ENCODE measurements around the gene ABCA7.

Gene ABCA7

DNA sequence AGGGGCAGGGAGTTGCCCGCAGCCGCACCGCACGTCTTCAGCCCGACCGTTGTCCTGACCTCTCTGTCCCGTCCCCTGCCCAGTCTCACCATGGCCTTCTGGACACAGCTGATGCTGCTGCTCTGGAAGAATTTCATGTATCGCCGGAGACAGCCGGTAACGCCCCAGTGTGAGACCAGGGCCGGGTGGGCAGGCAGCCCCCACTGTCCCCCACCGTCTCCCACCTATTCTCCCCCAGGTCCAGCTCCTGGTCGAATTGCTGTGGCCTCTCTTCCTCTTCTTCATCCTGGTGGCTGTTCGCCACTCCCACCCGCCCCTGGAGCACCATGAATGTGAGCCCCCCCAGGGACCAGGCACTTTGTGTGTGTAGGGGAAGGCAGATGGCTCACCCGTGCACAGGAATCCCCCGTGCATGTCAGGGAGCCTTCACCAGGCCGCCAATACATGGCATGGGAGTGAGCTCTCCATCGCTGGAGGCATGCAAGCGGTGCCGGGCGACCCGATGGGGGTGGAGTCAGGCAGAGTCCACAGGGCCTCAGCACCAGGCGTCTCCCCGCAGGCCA is 1.4 kb downstream of the ABCA7 start:
- Histone ChIP-seq H3K23ac (ENCODE audit: low read length in 2 of 2) (no peak overlapping the region), H4K8ac (ENCODE audit: low read length) (no peak overlapping the region), H2BK5ac (ENCODE audit: low read depth, low read length, poor library complexity, severe bottlenecking) (no peak overlapping the region), H3K4me2 (ENCODE audit: low read length, poor library complexity, severe bottlenecking) (peak overlapping the region; percentile 88), H2AK5ac (ENCODE audit: low read length, severe bottlenecking) (no peak overlapping the region), H3K18ac (ENCODE audit: low read depth in 1 of 2, low read length in 2 of 2) (peak overlapping the region in 1 of 2 experiments; percentile 22), H2BK15ac (ENCODE audit: low read depth, poor library complexity, severe bottlenecking) (no peak overlapping the region), H3K14ac (ENCODE audit: low read length in 2 of 2) (peak overlapping the region in 1 of 2 experiments; percentile 56), H3K79me1 (replicated peaks; ENCODE audit: low read length, poor library complexity, severe bottlenecking) (peaks cover 3% of the 10 kb centered on the region), H3K4ac (ENCODE audit: low read depth in 1 of 2, low read length in 2 of 2) (peak overlapping the region in 1 of 2 experiments; percentile 13), H2BK120ac (ENCODE audit: low read depth, low read length) (no peak overlapping the region), H2AFZ (ENCODE audit: low read depth, low read length) (peak overlapping the region; percentile 80), H4K91ac (ENCODE audit: low read length) (no peak overlapping the region), H2BK12ac (ENCODE audit: low read length in 2 of 2) (peak overlapping the region; percentile 15 to 18), H3K9me3 (ENCODE audit: control insufficient read depth, low read length) (no peaks in the 10 kb centered on the region), H3K36me3 (ENCODE audit: control insufficient read depth in 1 of 2, insufficient read depth in 2 of 2, low read depth in 1 of 2, low read length in 2 of 2) (peaks cover 19 to 66% of the 10 kb centered on the region in 2 experiments), H3K4me3 (ENCODE audit: insufficient read depth in 1 of 2, low read depth in 1 of 2, low read length in 2 of 2) (peak overlapping the region; percentile 38 to 86), H3K27ac (ENCODE audit: low read length, poor library complexity, severe bottlenecking) (no peak overlapping the region), H3K27me3 (ENCODE audit: control insufficient read depth in 1 of 2, insufficient read depth in 1 of 2, low read length in 2 of 2) (no peaks in the 10 kb centered on the region), H3K4me1 (ENCODE audit: control insufficient read depth, insufficient read depth, low read depth, low read length) (peaks cover 37% of the 10 kb centered on the region), H3K9ac (ENCODE audit: low read length) (peak overlapping the region; percentile 51)
- WGBS, result 62% methylated on average over 26 of the region's 26 CpGs
- DNase-seq, result no peak

DNA sequence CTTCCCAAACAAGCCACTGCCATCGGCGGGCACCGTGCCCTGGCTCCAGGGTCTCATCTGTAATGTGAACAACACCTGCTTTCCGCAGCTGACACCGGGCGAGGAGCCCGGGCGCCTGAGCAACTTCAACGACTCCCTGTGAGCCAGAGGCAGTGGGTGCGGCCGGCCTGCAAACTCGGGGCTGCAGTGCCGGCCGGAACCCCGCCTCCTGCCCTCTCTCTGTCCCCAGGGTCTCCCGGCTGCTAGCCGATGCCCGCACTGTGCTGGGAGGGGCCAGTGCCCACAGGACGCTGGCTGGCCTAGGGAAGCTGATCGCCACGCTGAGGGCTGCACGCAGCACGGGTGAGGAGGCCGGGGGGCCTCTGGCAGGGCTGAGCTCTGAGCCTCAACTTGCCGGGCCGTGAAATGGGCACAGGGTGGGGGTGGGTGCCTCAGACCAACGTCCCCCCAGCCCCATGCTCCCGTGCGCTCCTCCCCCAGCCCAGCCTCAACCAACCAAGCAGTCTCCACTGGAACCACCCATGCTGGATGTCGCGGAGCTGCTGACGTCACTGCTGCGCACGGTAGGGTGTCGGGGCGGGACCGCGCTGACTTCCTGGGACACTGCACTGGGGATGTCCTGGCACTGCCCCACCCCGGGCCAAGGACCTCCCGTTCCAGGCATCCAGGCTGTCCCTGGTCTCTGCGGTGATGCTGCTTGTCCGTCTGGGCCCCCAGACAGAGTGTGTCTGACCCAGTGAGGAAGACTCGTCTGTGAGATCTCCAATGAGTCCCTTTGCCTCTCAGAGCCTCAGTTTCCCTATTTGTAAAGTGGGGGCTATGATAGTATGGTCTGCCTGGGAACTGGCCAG is 2.2 kb downstream of the ABCA7 start:
- Histone ChIP-seq H2AK5ac (ENCODE audit: low read length, severe bottlenecking) (no peak overlapping the region), H3K18ac (ENCODE audit: low read depth in 1 of 2, low read length in 2 of 2) (no peak overlapping the region), H2BK120ac (ENCODE audit: low read depth, low read length) (no peak overlapping the region), H3K4me1 (ENCODE audit: control insufficient read depth, insufficient read depth, low read depth, low read length) (peaks cover 35% of the 10 kb centered on the region), H4K91ac (ENCODE audit: low read length) (no peak overlapping the region), H3K9me3 (ENCODE audit: control insufficient read depth, low read length) (no peaks in the 10 kb centered on the region), H2BK12ac (ENCODE audit: low read length in 2 of 2) (no peak overlapping the region), H3K9ac (ENCODE audit: low read length) (peak overlapping the region; percentile 51), H4K8ac (ENCODE audit: low read length) (no peak overlapping the region), H3K79me1 (replicated peaks; ENCODE audit: low read length, poor library complexity, severe bottlenecking) (peaks cover 2% of the 10 kb centered on the region), H3K4ac (ENCODE audit: low read depth in 1 of 2, low read length in 2 of 2) (no peak overlapping the region), H3K14ac (ENCODE audit: low read length in 2 of 2) (no peak overlapping the region), H2BK15ac (ENCODE audit: low read depth, poor library complexity, severe bottlenecking) (no peak overlapping the region), H2BK5ac (ENCODE audit: low read depth, low read length, poor library complexity, severe bottlenecking) (no peak overlapping the region), H2AFZ (ENCODE audit: low read depth, low read length) (no peak overlapping the region), H3K27ac (ENCODE audit: low read length, poor library complexity, severe bottlenecking) (no peak overlapping the region), H3K4me2 (ENCODE audit: low read length, poor library complexity, severe bottlenecking) (no peak overlapping the region), H3K36me3 (ENCODE audit: control insufficient read depth in 1 of 2, insufficient read depth in 2 of 2, low read depth in 1 of 2, low read length in 2 of 2) (peaks cover 13 to 67% of the 10 kb centered on the region in 2 experiments), H3K23ac (ENCODE audit: low read length in 2 of 2) (no peak overlapping the region), H3K4me3 (ENCODE audit: insufficient read depth in 1 of 2, low read depth in 1 of 2, low read length in 2 of 2) (peak overlapping the region in 1 of 2 experiments; percentile 86), H3K27me3 (ENCODE audit: control insufficient read depth in 1 of 2, insufficient read depth in 1 of 2, low read length in 2 of 2) (no peaks in the 10 kb centered on the region)
- WGBS, result 91% methylated on average over 43 of the region's 43 CpGs
- no peak for DNase-seq

DNA sequence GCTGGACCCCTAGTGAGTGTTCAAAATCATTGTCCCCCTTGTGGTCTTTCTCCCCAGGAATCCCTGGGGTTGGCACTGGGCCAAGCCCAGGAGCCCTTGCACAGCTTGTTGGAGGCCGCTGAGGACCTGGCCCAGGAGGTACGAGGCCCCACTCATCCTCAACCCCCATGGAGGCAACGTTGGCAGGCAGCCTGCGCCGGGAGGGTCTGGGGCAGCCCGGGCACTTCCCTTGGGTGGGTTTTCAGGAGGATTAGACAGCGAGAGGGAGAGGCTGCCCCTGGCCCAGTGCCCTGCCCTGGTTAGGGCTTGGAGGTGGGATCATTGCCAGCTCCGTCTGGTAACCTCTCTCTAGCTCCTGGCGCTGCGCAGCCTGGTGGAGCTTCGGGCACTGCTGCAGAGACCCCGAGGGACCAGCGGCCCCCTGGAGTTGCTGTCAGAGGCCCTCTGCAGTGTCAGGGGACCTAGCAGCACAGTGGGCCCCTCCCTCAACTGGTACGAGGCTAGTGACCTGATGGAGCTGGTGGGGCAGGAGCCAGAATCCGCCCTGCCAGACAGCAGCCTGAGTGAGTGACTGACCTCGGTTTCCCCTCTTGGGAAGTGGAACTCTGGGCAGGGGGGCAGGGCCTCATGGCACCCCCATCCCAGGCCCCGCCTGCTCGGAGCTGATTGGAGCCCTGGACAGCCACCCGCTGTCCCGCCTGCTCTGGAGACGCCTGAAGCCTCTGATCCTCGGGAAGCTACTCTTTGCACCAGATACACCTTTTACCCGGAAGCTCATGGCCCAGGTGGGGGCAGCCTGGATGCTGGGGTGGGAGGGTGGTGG is 3.0 kb downstream of the ABCA7 start:
- Histone ChIP-seq H3K79me1 (replicated peaks; ENCODE audit: low read length, poor library complexity, severe bottlenecking) (peaks cover 2% of the 10 kb centered on the region), H2AK5ac (ENCODE audit: low read length, severe bottlenecking) (no peak overlapping the region), H3K4me3 (ENCODE audit: insufficient read depth in 1 of 2, low read depth in 1 of 2, low read length in 2 of 2) (peak overlapping the region in 1 of 2 experiments; percentile 86), H3K27ac (ENCODE audit: low read length, poor library complexity, severe bottlenecking) (no peak overlapping the region), H3K18ac (ENCODE audit: low read depth in 1 of 2, low read length in 2 of 2) (no peak overlapping the region), H3K23ac (ENCODE audit: low read length in 2 of 2) (no peak overlapping the region), H3K4ac (ENCODE audit: low read depth in 1 of 2, low read length in 2 of 2) (no peak overlapping the region), H2AFZ (ENCODE audit: low read depth, low read length) (no peak overlapping the region), H2BK15ac (ENCODE audit: low read depth, poor library complexity, severe bottlenecking) (no peak overlapping the region), H2BK12ac (ENCODE audit: low read length in 2 of 2) (no peak overlapping the region), H3K9ac (ENCODE audit: low read length) (peak overlapping the region; percentile 36), H2BK120ac (ENCODE audit: low read depth, low read length) (no peak overlapping the region), H3K4me1 (ENCODE audit: control insufficient read depth, insufficient read depth, low read depth, low read length) (peaks cover 31% of the 10 kb centered on the region), H3K9me3 (ENCODE audit: control insufficient read depth, low read length) (no peaks in the 10 kb centered on the region), H4K91ac (ENCODE audit: low read length) (no peak overlapping the region), H3K4me2 (ENCODE audit: low read length, poor library complexity, severe bottlenecking) (no peak overlapping the region), H4K8ac (ENCODE audit: low read length) (no peak overlapping the region), H3K36me3 (ENCODE audit: control insufficient read depth in 1 of 2, insufficient read depth in 2 of 2, low read depth in 1 of 2, low read length in 2 of 2) (peaks cover 6 to 67% of the 10 kb centered on the region in 2 experiments), H3K27me3 (ENCODE audit: control insufficient read depth in 1 of 2, insufficient read depth in 1 of 2, low read length in 2 of 2) (no peaks in the 10 kb centered on the region), H3K14ac (ENCODE audit: low read length in 2 of 2) (no peak overlapping the region), H2BK5ac (ENCODE audit: low read depth, low read length, poor library complexity, severe bottlenecking) (no peak overlapping the region)
- WGBS, result 88% methylated on average over 22 of the region's 23 CpGs
- DNase-seq, result no peak

DNA sequence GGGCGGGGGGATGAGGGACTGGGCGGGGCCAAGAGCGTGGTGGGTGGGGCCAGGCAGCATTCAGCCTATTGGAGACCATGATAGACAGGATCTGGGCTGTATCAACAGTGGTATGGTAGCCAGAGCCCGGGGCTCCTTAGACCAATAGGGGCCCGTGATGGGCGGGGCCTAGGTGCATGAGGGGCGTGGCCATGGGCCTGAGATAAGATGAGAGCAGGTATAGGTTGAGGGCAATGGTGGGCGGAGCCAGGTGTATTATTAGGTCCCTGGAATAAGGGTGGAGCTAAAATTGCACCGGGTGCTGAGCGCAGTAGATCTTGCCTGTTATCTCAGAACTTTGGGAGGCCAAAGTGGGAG is 5.3 kb downstream of the ABCA7 start:
- H4K8ac ChIP-seq (ENCODE audit: low read length), result no peak overlapping the region
- H3K27ac ChIP-seq (ENCODE audit: low read length, poor library complexity, severe bottlenecking), result no peak overlapping the region
- H4K91ac ChIP-seq (ENCODE audit: low read length), result no peak overlapping the region
- no peak overlapping the region for H3K18ac ChIP-seq (ENCODE audit: low read depth in 1 of 2, low read length in 2 of 2)
- no peak overlapping the region for H3K9ac ChIP-seq (ENCODE audit: low read length)
- peak overlapping the region; percentile 17 for H2BK15ac ChIP-seq (ENCODE audit: low read depth, poor library complexity, severe bottlenecking)
- DNase-seq, result peak; percentile 58
- no peak overlapping the region for H2AFZ ChIP-seq (ENCODE audit: low read depth, low read length)
- no peaks in the 10 kb centered on the region for H3K9me3 ChIP-seq (ENCODE audit: control insufficient read depth, low read length)
- H2BK120ac ChIP-seq (ENCODE audit: low read depth, low read length), result no peak overlapping the region
- H3K23ac ChIP-seq (ENCODE audit: low read length in 2 of 2), result no peak overlapping the region
- no peak overlapping the region for H2BK5ac ChIP-seq (ENCODE audit: low read depth, low read length, poor library complexity, severe bottlenecking)
- H3K79me1 ChIP-seq (replicated peaks; ENCODE audit: low read length, poor library complexity, severe bottlenecking), result peaks cover 2% of the 10 kb centered on the region
- H2AK5ac ChIP-seq (ENCODE audit: low read length, severe bottlenecking), result no peak overlapping the region
- H3K36me3 ChIP-seq (ENCODE audit: control insufficient read depth in 1 of 2, insufficient read depth in 2 of 2, low read depth in 1 of 2, low read length in 2 of 2), result peaks cover 0 to 55% of the 10 kb centered on the region in 2 experiments
- H3K14ac ChIP-seq (ENCODE audit: low read length in 2 of 2), result no peak overlapping the region
- H2BK12ac ChIP-seq (ENCODE audit: low read length in 2 of 2), result no peak overlapping the region
- H3K4me1 ChIP-seq (ENCODE audit: control insufficient read depth, insufficient read depth, low read depth, low read length), result peaks cover 13% of the 10 kb centered on the region
- no peak overlapping the region for H3K4me2 ChIP-seq (ENCODE audit: low read length, poor library complexity, severe bottlenecking)
- no peak overlapping the region for H3K4ac ChIP-seq (ENCODE audit: low read depth in 1 of 2, low read length in 2 of 2)
- 76% methylated on average over 7 of the region's 10 CpGs for WGBS
- H3K4me3 ChIP-seq (ENCODE audit: insufficient read depth in 1 of 2, low read depth in 1 of 2, low read length in 2 of 2), result no peak overlapping the region
- no peaks in the 10 kb centered on the region for H3K27me3 ChIP-seq (ENCODE audit: control insufficient read depth in 1 of 2, insufficient read depth in 1 of 2, low read length in 2 of 2)

All from mesenchymal stem cell (in vitro differentiated cells and primary cell).